Fibroblast of mammary gland (primary cell): Measurements from ENCODE around the gene USP9Y.

ENCODE experiments used
- DNase-seq: peaks from one replicate; pipeline ENCODE4 v3.0.0-alpha.2; 2010; ENCODE audit warnings: low read depth
- H3K4me3 ChIP-seq: 2 replicates; pipeline ENCODE4 v1.5.1; 2011; ENCODE audit warnings: low read depth, mild to moderate bottlenecking, low read length, moderate library complexity; ENCODE audit not compliant: control insufficient read depth
- TF ChIP-seq, protein P1 (sequence below): conservative IDR thresholded peaks from 2 replicates; pipeline ENCODE4 v1.5.1; 2011; ENCODE audit warnings: low read depth, low read length, inconsistent platforms; ENCODE audit not compliant: control insufficient read depth, insufficient read depth

USP9Y gene

GRCh38 chrY:12681535-12681934 is 19.5 kb upstream of the USP9Y start:
- TF ChIP-seq, protein P1, sequence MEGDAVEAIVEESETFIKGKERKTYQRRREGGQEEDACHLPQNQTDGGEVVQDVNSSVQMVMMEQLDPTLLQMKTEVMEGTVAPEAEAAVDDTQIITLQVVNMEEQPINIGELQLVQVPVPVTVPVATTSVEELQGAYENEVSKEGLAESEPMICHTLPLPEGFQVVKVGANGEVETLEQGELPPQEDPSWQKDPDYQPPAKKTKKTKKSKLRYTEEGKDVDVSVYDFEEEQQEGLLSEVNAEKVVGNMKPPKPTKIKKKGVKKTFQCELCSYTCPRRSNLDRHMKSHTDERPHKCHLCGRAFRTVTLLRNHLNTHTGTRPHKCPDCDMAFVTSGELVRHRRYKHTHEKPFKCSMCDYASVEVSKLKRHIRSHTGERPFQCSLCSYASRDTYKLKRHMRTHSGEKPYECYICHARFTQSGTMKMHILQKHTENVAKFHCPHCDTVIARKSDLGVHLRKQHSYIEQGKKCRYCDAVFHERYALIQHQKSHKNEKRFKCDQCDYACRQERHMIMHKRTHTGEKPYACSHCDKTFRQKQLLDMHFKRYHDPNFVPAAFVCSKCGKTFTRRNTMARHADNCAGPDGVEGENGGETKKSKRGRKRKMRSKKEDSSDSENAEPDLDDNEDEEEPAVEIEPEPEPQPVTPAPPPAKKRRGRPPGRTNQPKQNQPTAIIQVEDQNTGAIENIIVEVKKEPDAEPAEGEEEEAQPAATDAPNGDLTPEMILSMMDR = no peak
- no peak for DNase-seq
- no peak overlapping the region for H3K4me3 ChIP-seq

DNA sequence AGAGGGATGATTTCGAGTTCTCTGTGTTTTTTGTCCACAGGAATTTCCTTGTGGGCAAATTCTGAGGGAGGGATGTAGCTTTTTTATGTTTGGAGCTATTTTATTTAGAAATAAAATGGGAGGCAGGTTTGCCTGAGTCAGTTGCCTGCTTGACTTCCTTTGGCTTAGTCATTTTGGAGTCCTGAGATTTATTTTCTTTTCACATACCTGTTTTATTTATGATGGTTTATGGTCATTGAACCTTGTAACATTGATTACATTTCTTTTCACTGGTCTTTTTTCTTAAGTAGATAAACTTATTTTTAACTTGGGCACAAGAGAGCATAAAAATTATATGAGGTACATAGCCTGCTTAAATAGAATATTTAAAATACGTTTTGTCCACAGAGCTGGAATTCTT is 12.7 kb upstream of the USP9Y start:
- no peak for DNase-seq
- no peak overlapping the region for H3K4me3 ChIP-seq
- TF ChIP-seq, protein P1 = no peak

DNA sequence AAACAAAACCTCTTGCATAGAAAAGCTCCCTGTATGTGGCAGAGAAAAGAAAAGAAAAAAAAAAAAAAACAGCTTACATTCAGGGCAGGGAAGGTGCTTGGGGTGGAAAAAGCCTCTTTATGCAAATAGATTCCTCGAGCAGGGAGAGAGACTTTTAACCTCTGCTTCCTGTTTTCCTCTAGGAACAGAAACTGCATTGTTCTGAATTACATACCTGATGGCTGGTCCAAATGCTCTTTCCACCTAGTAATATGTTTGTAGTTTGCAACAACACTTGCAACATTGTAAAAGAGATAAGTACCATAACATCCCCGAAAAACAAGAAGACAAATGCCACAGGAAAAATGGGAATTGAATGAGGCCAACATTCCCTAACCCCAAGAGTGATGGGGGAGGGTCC is 944 bp upstream of the USP9Y start:
- H3K4me3 ChIP-seq = no peak overlapping the region
- no peak for DNase-seq
- TF ChIP-seq, protein P1 = no peak

- TF ChIP-seq, protein P1 = no peak
- no peak for DNase-seq
- no peak overlapping the region for H3K4me3 ChIP-seq
Observed at GRCh38 chrY:12702174-12702573, 1.1 kb downstream of the USP9Y start.

GRCh38 chrY:12710460-12710859 is 9.4 kb downstream of the USP9Y start:
- TF ChIP-seq, protein P1 = no peak
- no peak for DNase-seq
- H3K4me3 ChIP-seq = no peak overlapping the region

DNA sequence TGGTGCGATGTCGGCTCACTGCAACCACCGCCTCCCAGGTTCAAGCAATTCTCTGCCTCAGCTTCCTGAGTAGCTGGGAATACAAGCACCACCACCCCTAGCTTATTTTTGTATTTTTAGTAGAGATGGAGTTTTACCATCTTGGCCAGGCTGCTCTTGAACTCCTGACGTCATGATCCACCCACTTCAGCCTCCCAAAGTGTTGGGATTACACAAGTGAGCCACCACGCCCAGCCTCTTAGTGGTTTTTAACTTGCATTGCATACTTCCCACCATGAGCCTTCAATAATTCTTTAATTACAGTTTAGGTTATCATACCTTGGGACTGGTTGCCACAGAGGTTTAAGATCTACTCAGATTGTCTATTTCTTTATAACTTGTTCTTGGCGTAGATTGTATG is 14.3 kb downstream of the USP9Y start:
- TF ChIP-seq, protein P1 = no peak
- no peak for DNase-seq
- no peak overlapping the region for H3K4me3 ChIP-seq

GRCh38 chrY:12729746-12730145 is 28.7 kb downstream of the USP9Y start:
- TF ChIP-seq, protein P1 = no peak
- no peak overlapping the region for H3K4me3 ChIP-seq
- no peak for DNase-seq
